BE2C (cell line): ENCODE results near the gene ZBTB26.

Experiments
- DNase-seq: peaks from one replicate; pipeline ENCODE4 v3.0.0-alpha.2; 2020
- H3K27me3 ChIP-seq: fragments of 250-450 bp; sonication (Bioruptor Pico); 2 replicates; pipeline ENCODE4 v1.5.1; 2020; ENCODE audit warnings: mild to moderate bottlenecking
- H3K36me3 ChIP-seq: fragments of 250-450 bp; sonication (Bioruptor Pico); 2 replicates; pipeline ENCODE4 v1.5.1; 2020; ENCODE audit warnings: mild to moderate bottlenecking
- H3K4me1 ChIP-seq: fragments of 250-450 bp; sonication (Bioruptor Pico); 2 replicates; pipeline ENCODE4 v1.5.1; 2020
- H3K4me3 ChIP-seq: 2 replicates; pipeline ENCODE4 v1.5.1; 2011; ENCODE audit warnings: low read depth, low read length
- H3K9me3 ChIP-seq: fragments of 250-450 bp; sonication (Bioruptor Pico); 2 replicates; pipeline ENCODE4 v1.5.1; 2020
- TF ChIP-seq, protein P1 (sequence below): IDR thresholded peaks from 2 replicates; pipeline ENCODE4 v1.5.1; 2012; ENCODE audit warnings: mild to moderate bottlenecking, low read depth, low read length

ZBTB26 gene

DNA sequence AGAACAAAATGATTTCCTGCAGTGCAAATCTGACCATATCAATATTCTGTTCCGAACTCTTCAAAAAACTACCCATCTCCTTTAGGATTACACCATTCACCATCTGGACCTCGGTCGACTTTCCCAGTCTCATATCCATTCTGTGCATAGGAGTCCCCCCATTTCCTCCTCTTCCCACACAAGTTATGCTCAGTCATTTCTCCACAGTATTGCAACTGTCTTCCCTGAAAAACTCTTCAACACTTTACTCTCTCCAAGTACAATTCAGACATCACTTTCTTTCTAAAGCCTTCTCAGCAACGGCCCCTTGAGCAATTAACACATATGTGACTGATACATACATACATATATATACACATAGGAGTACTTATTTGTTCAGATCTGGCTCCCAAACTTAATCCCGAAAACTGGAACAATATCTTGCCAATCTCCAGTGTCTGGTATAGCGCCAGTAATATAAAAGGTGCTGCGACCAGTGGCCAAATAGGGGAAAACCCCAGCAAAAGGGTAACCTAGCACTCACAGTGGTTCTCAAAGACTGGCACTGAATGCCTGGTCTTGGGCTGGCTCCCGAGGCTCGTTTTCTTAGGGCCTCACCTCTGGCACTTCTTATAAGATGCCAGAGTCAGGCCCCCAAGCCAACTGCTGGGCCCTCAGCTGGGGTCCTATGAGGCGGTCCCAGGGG is 629 bp downstream of the ZBTB26 start:
- no peaks in the 10 kb centered on the region for H3K9me3 ChIP-seq

GRCh38 chr9:122929796-122930354 is 1.4 kb downstream of the ZBTB26 start:
- Histone ChIP-seq H3K27me3 (no peaks in the 10 kb centered on the region), H3K36me3 (no peaks in the 10 kb centered on the region), H3K9me3 (no peaks in the 10 kb centered on the region), H3K4me1 (no peaks in the 10 kb centered on the region), H3K4me3 (no peak overlapping the region)
- TF ChIP-seq, protein P1, sequence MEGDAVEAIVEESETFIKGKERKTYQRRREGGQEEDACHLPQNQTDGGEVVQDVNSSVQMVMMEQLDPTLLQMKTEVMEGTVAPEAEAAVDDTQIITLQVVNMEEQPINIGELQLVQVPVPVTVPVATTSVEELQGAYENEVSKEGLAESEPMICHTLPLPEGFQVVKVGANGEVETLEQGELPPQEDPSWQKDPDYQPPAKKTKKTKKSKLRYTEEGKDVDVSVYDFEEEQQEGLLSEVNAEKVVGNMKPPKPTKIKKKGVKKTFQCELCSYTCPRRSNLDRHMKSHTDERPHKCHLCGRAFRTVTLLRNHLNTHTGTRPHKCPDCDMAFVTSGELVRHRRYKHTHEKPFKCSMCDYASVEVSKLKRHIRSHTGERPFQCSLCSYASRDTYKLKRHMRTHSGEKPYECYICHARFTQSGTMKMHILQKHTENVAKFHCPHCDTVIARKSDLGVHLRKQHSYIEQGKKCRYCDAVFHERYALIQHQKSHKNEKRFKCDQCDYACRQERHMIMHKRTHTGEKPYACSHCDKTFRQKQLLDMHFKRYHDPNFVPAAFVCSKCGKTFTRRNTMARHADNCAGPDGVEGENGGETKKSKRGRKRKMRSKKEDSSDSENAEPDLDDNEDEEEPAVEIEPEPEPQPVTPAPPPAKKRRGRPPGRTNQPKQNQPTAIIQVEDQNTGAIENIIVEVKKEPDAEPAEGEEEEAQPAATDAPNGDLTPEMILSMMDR = no peak
- DNase-seq = no peak

More for the DNA sequence above, 629 bp downstream of the ZBTB26 start:
- Histone ChIP-seq H3K36me3 (no peaks in the 10 kb centered on the region), H3K4me3 (peak overlapping the region; percentile 71), H3K4me1 (no peaks in the 10 kb centered on the region), H3K27me3 (no peaks in the 10 kb centered on the region)
- no peak for DNase-seq
- TF ChIP-seq, protein P1 = no peak

DNA sequence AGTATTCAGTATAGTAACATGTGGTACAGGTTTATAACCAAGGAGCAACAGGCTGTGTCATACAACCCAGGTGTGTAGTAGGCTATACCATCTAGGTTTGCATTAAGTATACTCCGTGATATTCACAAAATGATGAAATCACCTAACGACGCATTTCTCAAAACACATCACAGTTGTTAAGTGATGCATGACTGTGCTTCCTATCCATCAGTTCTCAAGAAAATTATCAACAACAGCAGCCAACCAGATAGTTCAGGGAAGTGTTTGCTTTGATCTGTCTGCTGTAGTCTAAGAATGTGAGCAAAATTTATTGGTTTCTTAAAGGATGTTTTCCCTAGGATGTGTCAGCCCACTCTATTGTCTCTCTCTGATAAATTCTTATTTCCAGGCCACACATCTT is 7.4 kb downstream of the ZBTB26 start:
- no peak overlapping the region for H3K4me3 ChIP-seq
- DNase-seq = no peak
- TF ChIP-seq, protein P1 = no peak
- no peaks in the 10 kb centered on the region for H3K9me3 ChIP-seq
- H3K4me1 ChIP-seq = no peaks in the 10 kb centered on the region
- H3K27me3 ChIP-seq = no peaks in the 10 kb centered on the region
- peaks cover 9% of the 10 kb centered on the region for H3K36me3 ChIP-seq

GRCh38 chr9:122922713-122923112 is 8.6 kb downstream of the ZBTB26 start:
- H3K27me3 ChIP-seq = no peaks in the 10 kb centered on the region
- TF ChIP-seq, protein P1 = no peak
- H3K4me3 ChIP-seq = no peak overlapping the region

GRCh38 chr9:122918310-122918709 is 13.0 kb downstream of the ZBTB26 start:
- Histone ChIP-seq H3K4me1 (no peaks in the 10 kb centered on the region), H3K4me3 (no peak overlapping the region), H3K36me3 (peaks cover 17% of the 10 kb centered on the region), H3K27me3 (no peaks in the 10 kb centered on the region), H3K9me3 (no peaks in the 10 kb centered on the region)
- TF ChIP-seq, protein P1 = no peak
- no peak for DNase-seq

More at GRCh38 chr9:122922713-122923112, 8.6 kb downstream of the ZBTB26 start:
- Histone ChIP-seq H3K4me1 (no peaks in the 10 kb centered on the region), H3K36me3 (peaks cover 17% of the 10 kb centered on the region), H3K9me3 (no peaks in the 10 kb centered on the region)
- DNase-seq = no peak
